Measurements from ENCODE around the gene SMC5.
"Not testable (repeated sequence)": the region's sequence is repeated elsewhere in the genome, so short reads cannot be mapped to it uniquely, and the experiment has no call there.

Gene SMC5
- 149 to 284 (median 154) reads per million in 3 experiments for total RNA-seq

DNA sequence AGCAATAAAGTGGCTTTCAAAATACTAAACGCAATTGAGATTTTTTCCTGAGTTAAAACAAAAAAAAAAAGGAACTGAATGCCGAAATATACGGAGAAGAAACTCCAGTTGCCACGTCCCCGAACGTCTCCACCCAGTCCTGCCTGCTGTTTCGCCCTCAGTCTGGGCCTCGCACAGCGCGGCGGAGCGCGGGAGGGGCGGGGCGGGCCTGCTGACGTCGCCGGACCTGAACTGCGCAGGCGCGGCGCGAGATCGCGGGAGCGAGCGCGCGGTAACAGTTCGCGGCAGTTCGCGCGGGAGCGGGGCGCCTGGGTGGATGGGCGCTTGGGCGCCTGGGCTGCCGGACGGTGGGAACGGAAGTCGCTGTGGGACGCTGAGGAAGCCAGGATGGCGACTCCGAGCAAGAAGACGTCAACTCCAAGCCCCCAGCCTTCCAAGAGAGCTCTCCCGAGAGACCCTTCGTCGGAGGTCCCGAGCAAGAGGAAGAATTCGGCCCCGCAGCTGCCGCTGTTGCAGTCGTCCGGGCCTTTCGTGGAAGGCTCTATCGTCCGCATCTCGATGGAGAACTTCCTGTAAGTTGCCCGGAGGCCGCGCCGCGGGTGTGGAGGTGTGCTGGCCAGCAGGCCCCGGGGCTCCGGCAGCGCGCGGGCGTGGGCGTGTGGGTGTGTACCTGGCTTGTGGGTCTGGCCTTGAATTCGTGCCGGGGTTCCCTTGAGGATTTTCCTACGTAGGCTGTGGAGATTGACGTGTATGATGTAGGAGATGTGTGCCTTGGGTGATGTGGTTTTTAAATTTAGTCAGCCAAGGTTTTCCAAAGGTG lies at the start of gene SMC5:
Gene SMC5 (plus strand): TSS at position 287 of the 820 bp plus-strand sequence. CDS start 101 bp downstream, at position 388.
- DNase-seq = peak; percentile 92

DNA sequence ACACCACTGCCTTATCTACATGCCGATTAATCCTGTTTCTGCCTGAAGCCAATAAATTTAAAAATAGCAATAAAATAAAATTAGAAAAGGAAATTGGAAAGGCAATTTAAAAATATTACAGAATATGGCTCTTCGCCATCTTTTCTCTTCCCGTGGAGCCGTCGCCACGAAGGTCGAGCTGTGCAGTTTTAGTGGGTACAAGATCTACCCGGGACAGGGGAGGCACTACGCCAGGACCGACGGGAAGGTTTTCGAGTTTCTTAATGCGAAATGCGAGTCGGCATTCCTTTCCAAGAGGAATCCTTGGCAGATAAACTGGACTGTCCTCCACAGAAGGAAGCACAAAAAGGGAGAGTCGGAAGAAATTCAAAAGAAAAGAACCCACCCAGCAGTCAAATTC lies 41.7 kb upstream of the SMC5 start:
- no peak for DNase-seq

DNA sequence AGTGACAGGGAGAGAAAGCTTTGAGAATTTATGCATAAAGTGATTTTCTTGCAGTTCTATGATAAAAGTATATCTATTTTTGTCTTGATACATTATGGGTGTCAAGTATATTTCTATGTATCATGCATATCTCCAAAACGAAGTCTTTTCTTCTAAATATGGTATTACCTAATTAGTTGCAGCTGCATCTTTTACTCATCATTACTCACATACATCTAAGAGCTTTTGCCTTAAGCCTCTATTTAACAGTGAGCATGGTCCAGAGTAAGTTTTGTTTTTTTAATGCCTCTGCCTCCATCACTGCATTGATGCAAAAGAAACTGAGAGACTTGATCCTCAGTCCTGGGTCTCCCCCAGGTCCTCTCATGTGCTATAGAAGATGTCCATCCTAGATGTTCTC lies 40.0 kb upstream of the SMC5 start:
- DNase-seq = no peak

DNA sequence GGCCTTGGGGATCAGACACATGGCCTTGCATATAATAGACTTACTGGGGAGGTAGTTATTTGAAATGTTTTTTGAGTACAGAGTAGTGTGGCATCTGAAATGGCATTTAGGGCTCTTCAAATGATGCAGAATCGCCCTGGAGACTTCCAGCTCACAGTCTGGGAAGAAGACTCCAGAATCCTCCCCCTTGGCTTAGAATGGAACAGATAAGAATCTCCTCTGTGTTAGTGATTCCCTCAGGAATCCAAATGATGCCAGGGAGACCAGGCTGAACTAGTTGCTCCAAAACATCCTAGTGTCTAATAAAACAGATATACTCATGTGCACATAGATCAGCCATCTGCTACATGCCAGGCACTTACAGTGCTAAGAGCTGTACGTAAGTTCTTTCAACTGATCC lies 38.6 kb upstream of the SMC5 start:
- no peak for DNase-seq

DNA sequence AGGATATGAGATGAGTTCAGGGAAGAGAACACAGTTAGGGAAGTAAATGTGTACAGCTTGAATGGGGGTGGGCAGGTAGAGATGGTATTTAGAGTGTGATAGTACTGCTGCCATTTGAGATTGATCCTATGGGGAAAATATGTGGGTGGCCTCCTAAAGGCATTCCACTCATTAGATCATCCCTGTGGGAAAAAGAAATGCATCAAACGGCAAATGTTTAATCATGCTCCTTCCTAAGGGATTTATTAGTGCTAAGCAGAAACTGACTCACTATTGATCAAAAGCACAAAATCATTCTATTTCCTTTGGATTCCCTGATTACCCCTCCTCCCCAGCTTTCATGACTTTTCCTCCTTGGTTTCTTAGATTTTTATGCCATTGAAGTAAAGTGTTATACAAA lies 36.4 kb upstream of the SMC5 start:
- DNase-seq = no peak

DNA sequence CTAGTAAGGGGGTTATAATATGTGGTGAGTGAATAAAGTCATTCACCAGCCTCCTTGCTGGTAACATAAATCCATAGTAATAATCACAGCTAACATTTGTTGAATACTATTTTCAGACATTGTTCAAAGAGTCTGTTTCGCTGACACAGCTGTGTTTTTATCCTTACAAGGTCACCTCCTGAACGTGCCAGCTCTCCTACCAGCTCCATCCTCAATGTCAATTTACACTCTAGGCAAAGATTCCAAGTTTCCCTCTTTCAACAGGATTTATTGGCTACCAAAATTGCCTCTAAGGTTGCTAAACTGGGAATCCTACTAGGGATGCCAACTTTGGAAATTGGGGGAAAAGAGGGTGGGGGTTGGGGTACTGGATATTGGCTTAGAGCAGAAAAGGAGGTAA lies 30.7 kb upstream of the SMC5 start:
- DNase-seq = no peak

DNA sequence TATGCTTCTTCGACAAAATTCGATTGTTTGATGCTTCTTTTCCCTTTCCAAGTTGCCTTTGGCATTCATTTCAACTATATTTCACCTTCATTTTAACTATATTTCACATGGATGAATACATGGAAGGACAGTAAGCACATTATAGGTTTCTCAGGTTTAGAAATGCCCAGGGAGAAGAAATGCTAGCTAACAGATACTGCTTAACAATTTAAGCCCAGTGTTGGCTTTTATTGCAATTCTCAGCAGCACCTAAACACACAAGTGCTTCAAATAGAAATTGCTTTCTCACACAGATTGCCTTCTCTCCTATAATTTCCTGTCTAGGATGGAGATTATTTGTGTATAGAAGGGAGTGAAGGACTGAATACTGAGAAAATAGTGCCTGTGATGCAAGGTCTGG lies 30.2 kb upstream of the SMC5 start:
- DNase-seq = no peak

DNA sequence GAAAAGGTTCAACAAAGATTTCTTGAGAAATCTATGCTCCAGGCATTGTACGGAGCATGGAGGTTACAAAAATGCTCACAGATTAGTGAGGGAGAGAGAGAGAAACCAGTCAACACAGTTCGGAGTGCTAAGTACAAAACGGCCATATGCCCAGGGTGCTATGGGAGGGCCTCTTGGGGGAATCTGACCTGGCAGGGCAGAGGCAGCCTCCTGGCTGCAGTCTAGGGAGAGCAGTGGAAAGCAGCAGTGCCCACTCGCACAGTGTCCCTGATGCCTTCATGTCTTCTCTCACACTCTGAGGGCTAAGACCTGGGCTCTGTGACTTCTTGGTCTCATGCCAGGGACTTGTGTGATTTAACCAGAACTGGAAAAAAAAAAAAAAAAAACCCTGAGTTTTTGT lies 29.8 kb upstream of the SMC5 start:
- no peak for DNase-seq

DNA sequence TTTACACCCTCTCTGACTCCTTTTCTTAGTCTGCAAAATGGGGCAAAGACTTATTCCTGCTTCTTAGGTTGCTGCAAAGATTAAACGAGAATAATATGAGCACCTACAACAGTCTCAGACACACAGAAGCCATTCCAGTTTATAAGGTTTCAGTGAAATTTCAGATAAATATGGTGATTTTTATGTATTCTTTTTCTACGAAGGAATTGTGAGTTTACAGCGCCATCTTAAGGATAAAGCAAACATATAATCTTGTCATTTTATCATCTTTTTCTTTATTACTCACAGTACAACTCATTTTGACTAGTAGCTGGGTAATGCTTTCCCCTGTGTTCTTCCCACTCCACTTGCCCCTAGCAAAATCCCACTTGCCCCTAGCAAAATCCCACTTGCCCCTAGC lies 29.2 kb upstream of the SMC5 start:
- no peak for DNase-seq

DNA sequence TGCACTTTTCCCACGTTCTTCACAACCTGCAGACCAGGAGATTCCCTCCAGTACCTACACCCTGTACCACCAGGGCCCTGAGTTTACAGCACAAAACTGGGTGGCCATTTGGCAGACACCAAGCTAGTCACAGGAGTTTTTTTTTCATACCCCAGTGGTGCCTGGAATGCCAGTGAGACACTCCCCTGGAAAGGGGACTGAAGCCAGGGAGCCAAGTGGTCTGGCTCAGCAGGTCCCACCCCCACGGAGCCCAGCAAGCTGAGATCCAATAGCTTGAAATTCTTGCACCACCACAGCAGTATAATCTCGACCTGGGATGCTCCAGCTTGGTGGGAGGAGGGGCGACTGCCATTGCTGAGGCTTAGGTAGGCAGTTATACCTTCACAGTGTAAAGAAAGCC lies 26.3 kb upstream of the SMC5 start:
- DNase-seq = no peak

DNA sequence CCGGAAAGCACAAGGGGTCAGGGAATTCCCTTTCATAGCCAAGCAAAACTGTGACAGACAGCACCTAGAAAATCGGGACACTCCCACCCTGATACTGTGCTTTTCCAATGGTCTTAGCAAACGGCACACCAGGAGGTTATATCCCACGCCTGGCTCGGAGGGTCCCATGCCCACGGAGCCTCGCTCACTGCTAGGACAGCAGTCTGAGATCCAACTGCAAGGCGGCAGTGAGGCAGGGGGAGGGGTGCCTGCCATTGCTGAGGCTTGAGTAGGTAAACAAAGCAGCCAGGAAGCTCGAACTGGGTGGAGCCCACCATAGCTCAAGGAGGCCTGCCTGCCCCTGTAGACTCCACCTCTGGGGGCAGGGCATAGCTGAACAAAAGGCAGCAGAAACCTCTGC lies 24.6 kb upstream of the SMC5 start:
- DNase-seq = not testable (repeated sequence)

DNA sequence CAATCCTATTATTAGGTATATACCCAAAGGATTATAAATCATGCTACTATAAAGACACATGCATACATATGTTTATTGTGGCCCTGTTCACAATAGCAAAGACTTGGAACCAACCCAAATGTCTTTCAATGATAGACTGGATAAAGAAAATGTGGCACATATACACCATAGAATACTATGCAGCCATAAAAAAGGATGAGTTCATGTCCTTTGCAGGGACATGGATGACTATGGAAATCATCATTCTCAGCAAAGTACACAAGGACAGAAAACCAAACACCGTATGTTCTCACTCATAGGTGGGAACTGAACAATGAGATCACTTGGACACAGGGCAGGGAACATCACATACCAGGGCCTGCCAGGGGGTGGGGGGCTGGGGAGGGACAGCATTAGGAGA lies 12.8 kb upstream of the SMC5 start:
- DNase-seq = not testable (repeated sequence)

DNA sequence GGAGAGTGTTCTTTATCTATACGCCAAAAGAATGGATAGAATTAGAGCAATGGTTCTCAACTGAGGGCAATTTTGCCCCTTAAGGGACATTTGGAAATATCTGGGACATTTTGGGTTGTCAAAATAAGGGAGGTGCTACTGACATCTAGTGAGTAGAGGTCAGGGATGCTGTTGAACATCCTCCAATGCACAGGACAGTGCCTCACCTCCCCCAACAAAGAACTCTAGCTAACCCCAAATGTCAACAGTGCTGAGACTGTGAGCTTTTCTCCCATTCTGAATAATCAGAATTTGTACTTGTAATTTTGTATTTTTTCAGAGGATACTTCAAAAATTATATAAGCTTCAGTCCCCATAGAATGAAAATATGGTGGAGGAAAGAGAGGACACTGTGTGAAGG lies 8.6 kb upstream of the SMC5 start:
- no peak for DNase-seq

DNA sequence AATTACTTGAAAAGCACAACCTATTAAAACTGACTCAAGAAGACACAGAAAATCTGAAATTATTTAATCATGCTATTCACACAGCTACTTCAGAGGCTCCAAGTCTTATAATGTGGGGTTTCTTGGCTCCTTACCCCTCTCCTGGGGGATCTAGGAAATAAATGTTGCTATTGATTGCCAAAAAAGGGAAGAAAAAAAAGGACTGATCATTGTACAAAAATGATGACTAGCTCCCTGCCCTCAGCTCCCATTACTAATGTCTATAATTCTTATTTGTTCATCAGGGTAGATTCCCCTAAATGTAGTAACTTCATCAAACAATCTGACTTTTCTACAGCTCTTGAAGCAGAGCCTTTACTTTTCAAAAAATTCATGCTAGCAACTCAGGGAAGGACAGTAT lies 3.3 kb upstream of the SMC5 start:
- no peak for DNase-seq

DNA sequence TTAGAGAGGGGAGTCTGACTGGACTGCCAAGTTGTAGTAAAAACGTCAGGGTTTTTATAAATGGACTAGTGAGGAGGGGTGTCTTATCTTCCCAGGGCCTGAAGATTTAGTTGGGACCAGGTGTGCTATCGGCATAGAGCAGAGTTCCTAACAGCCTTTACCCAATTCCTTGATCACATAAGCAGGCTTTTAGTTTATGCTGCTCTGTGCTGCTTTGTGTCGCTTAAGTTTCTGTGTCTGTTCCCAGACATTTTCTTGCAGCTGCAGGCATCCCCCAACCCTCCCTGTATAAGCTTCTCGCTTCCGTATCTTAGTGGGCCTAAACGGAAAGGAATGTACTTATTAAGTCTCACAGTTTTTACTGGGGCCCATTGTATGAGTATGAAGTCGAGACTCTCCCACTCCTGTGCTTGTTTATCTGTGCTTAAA lies 2.6 kb upstream of the SMC5 start:
- DNase-seq = no peak

DNA sequence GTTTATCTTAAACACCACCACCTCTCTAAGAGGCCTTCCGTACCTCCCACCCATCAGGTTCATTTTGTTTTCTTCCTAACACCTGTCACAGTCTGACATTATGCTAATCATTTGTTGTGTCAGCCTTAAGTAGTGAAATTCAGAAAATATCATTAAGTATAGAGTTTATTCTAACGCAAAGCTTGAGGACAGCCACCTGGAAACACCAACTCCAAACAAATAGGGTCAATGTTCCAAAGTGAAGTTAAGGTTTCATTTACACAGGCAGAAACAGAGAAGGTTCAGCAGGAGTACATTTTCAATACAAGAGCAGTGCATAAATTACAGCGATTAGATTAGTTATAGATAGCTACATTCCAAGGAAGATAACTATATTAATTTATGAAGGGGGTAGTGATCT lies 1.3 kb upstream of the SMC5 start:
- no peak for DNase-seq

DNA sequence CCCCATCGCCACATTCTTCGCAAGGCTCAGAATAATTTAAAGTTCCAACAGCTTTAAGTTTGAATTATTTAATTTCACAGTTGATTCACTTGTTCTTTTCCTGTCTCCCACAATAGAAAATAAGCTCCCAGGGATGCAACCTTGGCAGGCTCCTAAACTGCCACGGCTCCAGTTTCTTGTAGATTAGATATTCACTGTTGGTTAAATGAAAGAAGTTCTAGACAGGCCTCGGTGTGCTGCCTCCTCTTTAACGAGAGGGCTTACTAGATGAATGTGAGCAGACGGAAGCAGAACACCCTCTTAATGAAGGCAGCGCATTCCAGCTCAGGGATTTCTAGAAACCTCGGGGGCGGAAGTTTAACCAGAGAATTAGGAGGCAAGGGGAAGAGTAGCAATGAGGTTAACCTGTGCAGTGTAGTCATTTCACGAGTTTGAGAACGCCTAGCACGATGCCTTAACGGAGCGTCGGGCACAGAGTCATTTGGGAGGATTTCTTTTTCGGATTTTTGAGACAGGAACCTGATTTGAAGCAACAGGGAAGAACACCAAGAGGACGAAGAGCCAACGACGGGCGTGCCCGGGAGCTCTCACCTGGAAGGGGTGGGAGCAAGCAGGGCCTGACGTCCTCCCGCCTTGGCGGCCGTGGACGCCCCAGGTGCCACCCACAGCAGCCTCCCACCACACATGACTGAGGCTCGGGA lies 637 bp upstream of the SMC5 start:
- DNase-seq = no peak

DNA sequence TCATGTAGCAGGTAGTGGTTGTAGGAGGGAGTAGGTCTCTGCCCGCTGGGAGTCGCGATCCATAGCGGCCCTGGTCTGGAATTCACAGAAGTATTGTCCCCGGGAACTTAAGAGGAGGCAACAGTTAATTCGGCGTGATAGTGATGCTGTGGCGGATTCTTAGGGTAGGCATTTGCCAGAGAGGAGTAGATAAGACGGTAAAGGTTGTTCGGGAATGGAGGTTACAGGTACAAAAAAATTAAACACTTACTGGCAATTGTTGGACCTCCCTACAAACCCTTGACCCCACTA lies 679 bp downstream of the SMC5 start:
- no peak for DNase-seq

DNA sequence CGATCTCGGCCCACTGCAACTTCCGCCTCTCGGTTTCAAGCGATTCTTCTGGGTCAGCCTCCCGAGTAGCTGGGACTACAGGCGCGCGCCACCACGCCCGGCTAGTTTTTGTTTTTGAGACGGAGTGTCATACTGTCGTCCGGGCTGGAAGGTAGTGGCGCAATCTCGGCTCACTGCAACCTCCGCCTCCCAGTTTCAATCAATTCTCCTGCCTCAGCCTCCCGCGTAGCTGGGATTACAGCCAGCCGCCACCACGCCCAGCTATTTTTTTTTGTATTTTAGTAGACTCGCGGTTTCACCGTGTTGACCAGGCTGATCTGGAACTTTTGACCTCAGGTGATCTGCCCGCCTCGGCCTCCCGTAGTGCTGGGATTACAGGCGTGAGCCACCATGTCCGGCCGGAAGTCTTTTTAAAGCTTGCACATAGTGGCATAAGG lies 1.2 kb downstream of the SMC5 start:
- no peak for DNase-seq

DNA sequence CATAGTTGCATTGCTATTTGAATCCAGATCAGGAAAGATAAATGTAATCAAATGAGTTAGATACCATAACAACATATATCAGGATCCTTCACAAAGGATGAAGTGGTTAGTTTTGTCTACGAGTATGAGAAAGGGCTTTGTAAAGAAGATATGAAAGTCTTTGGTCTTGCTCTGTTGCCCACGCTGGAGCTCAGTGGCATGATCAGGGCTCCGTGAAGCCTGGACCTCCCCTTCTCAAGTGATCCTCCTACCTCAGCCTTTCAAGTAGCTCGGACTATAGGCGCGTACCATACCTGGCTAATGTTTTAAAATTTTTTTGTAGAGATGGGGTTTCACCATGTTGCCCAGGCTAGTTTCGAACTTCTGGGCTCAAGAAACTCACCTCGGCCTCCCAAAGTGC lies 1.8 kb downstream of the SMC5 start:
- no peak for DNase-seq

DNA sequence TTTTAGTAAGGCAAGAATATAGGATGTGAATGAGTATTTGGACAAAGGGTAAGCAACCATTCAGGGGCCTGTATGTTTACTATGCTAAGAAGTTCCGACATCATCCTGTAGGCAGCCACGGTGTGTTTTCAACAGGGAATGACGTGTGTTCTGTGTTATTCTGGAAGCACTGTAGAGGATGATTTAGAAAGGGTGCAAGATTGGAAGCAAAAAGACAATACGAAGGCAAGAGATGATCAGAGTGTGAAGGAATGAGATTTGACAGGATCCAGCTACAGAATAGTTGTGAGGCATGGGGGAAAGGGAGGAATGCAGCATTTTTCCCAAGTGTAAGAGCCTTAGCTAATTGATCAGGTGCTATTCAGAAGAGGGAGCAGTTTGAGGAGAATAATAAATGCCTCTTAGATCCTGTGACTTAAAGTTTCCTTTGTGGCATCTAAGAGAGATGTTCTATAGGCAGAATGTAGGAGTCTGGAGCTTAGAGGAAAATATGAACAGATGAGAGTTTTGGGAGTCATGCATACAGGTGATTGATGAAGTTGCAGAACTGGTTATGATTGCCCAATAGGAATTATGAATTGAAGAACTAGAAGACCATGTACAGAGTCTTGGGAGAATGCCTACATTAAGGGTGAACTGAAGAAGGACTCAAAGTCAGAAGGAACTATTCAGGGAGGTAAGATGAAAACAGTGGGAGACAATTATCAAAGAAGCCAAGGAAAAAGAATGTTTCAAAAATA lies 2.5 kb downstream of the SMC5 start:
- DNase-seq = no peak

DNA sequence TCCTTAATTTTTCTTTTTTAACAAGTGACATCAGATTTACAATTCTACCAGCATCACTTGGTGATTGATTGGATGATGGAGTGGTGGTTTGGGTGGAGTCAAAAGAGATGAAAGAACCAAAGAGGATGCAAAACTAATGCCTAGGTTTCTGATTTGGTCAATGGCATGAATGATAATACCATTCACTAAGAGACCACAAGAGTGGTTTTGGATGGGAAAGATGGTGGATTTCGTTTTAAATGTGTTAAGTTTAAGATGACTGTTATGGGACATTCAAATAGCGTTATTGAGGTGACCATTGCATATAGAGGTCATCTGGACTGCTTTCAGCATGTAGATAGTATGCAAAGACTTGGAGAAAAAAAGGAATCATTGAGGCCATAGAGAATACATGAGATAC lies 3.6 kb downstream of the SMC5 start:
- no peak for DNase-seq

DNA sequence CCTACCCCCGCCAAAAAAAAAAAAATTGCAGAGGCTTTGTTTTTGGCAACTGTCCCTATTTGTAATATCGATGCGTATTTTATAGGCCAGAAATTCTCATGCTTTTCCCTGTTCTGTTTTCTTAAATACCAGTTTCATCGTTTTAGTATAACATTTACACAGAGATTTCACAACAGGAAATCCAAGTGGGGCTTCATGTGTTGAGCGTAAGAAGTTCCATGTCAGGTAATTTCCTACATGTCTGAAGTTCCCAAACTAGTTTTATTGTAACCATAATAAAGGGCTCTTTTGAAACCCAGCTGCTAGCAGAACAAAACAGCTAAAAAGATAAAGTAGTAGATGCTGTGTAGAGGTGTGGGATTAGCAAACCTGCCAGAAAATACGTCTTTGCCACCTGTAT lies 4.2 kb downstream of the SMC5 start:
- DNase-seq = no peak

DNA sequence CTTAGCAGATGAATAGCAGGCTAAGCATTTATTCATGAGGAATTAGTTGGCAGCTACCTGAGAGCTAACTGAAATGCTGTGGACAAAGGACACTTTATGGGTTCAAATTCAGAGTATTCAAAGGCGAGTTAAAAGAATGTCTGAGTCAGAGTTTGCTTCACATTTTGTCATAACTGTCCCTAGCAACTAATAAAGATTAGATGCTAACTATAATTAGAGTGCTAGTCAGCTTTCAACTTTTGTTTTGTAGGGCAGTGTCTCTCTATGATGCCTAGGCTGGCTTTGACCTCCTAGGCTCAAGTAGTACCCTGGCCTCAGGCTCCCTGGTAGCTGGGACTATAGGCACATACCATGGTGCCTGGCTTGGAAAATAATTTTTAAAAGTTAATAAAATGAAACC lies 4.6 kb downstream of the SMC5 start:
- no peak for DNase-seq

Measured in central memory CD4-positive, alpha-beta T cell (primary cell).